HepG2 (cell line): ENCODE measurements around the gene PTGES3. TPM values are rescaled to one million over a fixed set of nuclear protein-coding genes. Genes with fewer than 3 reads are reported as not detected.

Experiments used
- KAT7 ChIP-seq: IDR thresholded peaks from 2 replicates; pipeline ENCODE4 v1.6.1; 2018; ENCODE audit warnings: borderline replicate concordance, missing compliant biosample characterization
- LCORL ChIP-seq, 2 experiments: fragments of 450-650 bp in 1 of 2; sonication (generic) in 1 of 2; formaldehyde crosslinking in 1 of 2; IDR thresholded peaks; 2 replicates each; pipeline versions ENCODE4 v1.5.0 to v1.6.1; 2017 to 2020; ENCODE audit warnings: antibody characterized with exemption in 1 of 2, missing genetic modification reagents in 1 of 2
- ZNF317 ChIP-seq: sonication (generic); formaldehyde crosslinking; IDR thresholded peaks from 2 replicates; pipeline ENCODE4 v1.5.0; 2020; ENCODE audit warnings: mild to moderate bottlenecking, missing genetic modification reagents
- ZNF362 ChIP-seq: sonication (generic); formaldehyde crosslinking; IDR thresholded peaks from 2 replicates; pipeline ENCODE4 v1.4.0; 2020; ENCODE audit warnings: missing genetic modification reagents, mild to moderate bottlenecking, borderline replicate concordance
- ZNF670 ChIP-seq: sonication (generic); formaldehyde crosslinking; IDR thresholded peaks from 2 replicates; pipeline ENCODE4 v1.8.0; 2022; ENCODE audit warnings: mild to moderate bottlenecking, missing genetic modification reagents, borderline replicate concordance
- ZNF678 ChIP-seq: sonication (generic); formaldehyde crosslinking; IDR thresholded peaks from 2 replicates; pipeline ENCODE4 v1.4.0; 2020; ENCODE audit warnings: mild to moderate bottlenecking, missing genetic modification reagents
- ZNF720 ChIP-seq: sonication (generic); formaldehyde crosslinking; IDR thresholded peaks from 2 replicates; pipeline ENCODE4 v1.4.0; 2020; ENCODE audit warnings: missing genetic modification reagents
- polyA plus RNA-seq, 8 experiments: library from polyadenylated mRNA; depleted of rRNA in 3 of 8; stranded (reverse) in 7 of 8; unstranded in 1 of 8; fragments of >200 nt; fragmentation: Illumina TruSeq in 4 of 8; extraction: Trizol in 4 of 8; gene quantifications; 2 replicates each; pipeline versions ENCODE4 v1.2.1 to v1.2.3, GENCODE V29; 2011 to 2016; ENCODE audit warnings: low read depth in 4 of 8, missing spikeins in 1 of 8, mixed read lengths in 1 of 8; ENCODE audit not compliant: insufficient read depth in 1 of 8
- total RNA-seq, 5 experiments: library from RNA; depleted of rRNA; stranded (reverse); fragments of >200 nt; fragmentation: Illumina TruSeq; extraction: Trizol; gene quantifications; 2 replicates each; pipeline ENCODE4 v1.2.3, GENCODE V29; 2016; ENCODE audit warnings: low read depth in 1 of 5
- TF ChIP-seq, protein P1 (sequence below): sonication (generic); formaldehyde crosslinking; IDR thresholded peaks from 2 replicates; pipeline ENCODE4 v1.8.1; 2023; ENCODE audit warnings: mild to moderate bottlenecking, moderate library complexity, missing genetic modification reagents
- TF ChIP-seq, protein P2 (sequence below), 2 experiments: IDR thresholded peaks; 2 replicates each; pipeline ENCODE4 v1.6.1; 2011 to 2012; ENCODE audit warnings: low read length in 2 of 2, borderline replicate concordance in 1 of 2, low read depth in 1 of 2, mild to moderate bottlenecking in 1 of 2, moderate library complexity in 1 of 2
- TF ChIP-seq, protein P3 (sequence below): sonication (generic); formaldehyde crosslinking; IDR thresholded peaks from 2 replicates; pipeline ENCODE4 v1.4.0; 2020; ENCODE audit warnings: mild to moderate bottlenecking, missing genetic modification reagents
- TF ChIP-seq, protein P4 (sequence below): sonication (generic); formaldehyde crosslinking; IDR thresholded peaks from 2 replicates; pipeline ENCODE4 v1.5.1; 2020; ENCODE audit warnings: mild to moderate bottlenecking, missing genetic modification reagents, moderate library complexity

Gene PTGES3
- total and polyA plus RNA-seq, 2 of the 13 experiments (the other 11 are each of a cell fraction or from before 2014, with no cell fraction given), result 54.4 to 159 TPM

DNA sequence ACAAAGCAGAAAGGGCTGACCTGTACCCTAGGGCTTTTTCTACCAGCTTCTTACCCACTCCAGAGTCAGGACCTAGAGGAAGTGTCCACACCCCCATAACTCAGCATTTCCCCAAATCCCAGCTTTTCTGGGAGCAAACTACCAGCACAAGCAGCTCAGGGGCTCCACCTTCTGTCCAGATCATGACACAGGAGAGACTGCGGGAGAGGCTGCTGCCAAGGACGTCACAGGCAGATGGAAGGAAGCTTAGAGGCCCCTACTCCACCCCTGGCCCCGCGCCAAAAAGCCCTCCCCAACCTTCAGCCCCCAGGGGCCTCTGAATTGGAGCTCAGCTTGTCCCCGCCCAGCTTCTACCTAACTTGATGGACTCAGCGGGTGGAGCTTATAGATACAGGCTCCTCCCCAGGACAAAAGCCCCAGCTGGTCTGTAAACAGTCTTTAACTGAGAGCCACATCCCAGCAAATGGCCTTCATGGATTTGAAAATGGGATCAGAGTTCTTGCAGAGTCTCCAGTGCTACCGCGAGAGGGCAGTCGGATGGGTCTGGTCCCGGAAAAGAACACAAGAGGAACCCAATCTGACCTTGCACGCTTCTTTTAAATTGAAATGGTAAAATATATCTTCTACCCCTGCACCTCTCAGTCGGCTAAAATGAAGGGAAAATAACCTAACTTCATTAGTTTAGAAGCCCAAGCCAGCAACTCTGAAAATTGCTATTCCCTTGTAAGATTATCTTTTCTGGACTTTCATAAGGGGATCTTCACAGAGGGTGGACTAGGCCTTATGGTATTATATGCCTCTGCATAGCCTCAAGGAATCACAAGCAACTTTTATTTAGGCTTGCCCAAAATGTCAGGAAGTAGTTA, 51.2 kb downstream of the PTGES3 start (continued):
- TF ChIP-seq ZNF678 (CRISPR knock-in tag), result no peak
- no peak for TF ChIP-seq ZNF720 (CRISPR knock-in tag)
- TF ChIP-seq, protein P1, sequence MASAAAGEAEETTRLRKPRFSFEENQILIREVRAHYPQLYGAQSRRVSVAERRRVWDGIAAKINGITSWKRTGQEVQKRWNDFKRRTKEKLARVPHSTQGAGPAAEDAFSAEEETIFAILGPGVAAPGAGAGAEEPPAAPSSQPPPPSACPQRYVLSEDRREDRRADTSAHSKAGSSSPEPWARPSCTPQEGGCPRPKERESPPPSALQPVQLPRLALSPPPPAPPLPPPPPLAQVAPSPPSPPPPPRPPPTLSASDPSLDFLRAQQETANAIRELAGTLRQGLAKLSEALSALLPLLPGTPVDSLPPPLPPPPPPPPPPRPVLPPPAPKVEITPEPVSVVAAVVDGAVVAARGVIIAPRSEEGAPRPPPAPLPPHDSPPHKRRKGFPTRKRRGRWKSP, result no peak
- TF ChIP-seq, protein P2, sequence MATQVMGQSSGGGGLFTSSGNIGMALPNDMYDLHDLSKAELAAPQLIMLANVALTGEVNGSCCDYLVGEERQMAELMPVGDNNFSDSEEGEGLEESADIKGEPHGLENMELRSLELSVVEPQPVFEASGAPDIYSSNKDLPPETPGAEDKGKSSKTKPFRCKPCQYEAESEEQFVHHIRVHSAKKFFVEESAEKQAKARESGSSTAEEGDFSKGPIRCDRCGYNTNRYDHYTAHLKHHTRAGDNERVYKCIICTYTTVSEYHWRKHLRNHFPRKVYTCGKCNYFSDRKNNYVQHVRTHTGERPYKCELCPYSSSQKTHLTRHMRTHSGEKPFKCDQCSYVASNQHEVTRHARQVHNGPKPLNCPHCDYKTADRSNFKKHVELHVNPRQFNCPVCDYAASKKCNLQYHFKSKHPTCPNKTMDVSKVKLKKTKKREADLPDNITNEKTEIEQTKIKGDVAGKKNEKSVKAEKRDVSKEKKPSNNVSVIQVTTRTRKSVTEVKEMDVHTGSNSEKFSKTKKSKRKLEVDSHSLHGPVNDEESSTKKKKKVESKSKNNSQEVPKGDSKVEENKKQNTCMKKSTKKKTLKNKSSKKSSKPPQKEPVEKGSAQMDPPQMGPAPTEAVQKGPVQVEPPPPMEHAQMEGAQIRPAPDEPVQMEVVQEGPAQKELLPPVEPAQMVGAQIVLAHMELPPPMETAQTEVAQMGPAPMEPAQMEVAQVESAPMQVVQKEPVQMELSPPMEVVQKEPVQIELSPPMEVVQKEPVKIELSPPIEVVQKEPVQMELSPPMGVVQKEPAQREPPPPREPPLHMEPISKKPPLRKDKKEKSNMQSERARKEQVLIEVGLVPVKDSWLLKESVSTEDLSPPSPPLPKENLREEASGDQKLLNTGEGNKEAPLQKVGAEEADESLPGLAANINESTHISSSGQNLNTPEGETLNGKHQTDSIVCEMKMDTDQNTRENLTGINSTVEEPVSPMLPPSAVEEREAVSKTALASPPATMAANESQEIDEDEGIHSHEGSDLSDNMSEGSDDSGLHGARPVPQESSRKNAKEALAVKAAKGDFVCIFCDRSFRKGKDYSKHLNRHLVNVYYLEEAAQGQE (IDR thresholded peaks at IDR 0.05; ENCODE audit: borderline replicate concordance in 1 of 2, low read depth in 1 of 2, low read length in 2 of 2), result no peak
- TF ChIP-seq, protein P3, sequence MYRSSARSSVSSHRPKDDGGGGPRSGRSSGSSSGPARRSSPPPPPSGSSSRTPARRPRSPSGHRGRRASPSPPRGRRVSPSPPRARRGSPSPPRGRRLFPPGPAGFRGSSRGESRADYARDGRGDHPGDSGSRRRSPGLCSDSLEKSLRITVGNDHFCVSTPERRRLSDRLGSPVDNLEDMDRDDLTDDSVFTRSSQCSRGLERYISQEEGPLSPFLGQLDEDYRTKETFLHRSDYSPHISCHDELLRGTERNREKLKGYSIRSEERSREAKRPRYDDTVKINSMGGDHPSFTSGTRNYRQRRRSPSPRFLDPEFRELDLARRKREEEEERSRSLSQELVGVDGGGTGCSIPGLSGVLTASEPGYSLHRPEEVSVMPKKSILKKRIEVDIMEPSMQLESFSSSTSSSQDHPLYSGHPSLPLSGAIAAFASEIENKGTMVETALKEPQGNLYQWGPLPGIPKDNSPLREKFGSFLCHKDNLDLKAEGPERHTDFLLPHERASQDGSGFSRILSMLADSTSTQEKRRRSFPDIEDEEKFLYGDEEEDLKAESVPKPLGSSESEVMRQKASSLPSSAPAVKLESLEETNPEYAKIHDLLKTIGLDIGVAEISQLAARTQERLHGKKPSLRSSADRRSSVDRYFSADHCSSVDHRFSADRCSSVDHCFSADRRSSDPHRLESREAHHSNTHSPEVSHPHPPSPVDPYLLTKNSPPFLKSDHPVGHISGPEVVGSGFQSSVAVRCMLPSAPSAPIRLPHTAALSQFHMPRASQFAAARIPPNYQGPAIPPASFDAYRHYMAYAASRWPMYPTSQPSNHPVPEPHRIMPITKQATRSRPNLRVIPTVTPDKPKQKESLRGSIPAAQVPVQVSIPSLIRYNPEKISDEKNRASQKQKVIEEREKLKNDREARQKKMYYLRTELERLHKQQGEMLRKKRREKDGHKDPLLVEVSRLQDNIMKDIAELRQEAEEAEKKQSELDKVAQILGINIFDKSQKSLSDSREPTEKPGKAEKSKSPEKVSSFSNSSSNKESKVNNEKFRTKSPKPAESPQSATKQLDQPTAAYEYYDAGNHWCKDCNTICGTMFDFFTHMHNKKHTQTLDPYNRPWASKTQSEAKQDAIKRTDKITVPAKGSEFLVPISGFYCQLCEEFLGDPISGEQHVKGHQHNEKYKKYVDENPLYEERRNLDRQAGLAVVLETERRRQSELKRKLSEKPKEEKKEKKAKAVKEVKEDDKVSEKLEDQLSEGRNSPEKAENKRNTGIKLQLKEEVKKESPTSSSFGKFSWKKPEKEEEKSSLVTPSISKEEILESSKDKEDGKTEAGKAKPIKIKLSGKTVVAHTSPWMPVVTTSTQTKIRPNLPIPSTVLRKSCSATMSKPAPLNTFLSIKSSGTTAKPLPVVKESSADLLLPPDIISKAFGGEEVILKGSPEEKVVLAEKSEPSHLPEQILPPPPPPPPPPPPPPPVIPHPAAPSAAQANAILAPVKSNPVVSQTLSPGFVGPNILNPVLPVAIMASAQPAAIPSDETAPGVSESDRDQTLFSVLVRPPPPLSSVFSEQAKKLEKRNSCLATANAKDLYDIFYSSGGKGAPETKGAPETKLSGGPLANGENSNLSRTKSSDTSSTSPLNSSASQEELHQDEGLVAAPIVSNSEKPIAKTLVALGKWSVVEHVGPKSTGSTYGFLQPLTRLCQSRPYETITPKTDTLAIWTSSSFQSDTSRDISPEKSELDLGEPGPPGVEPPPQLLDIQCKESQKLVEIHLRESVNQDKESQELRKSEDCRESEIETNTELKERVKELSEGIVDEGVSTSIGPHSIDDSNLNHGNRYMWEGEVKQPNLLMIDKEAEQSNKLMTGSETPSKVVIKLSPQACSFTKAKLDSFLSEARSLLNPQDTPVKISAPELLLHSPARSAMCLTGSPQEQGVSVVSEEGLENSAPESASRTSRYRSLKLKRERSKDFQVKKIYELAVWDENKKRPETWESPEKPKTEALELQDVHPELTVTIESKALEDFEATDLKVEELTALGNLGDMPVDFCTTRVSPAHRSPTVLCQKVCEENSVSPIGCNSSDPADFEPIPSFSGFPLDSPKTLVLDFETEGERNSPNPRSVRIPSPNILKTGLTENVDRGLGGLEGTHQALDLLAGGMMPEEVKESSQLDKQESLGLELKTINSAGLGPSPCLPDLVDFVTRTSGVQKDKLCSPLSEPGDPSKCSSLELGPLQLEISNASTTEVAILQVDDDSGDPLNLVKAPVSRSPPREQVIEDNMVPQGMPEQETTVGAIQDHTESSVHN (CRISPR knock-in tag), result no peak
- peak; percentile 32; the same call in 1 of the 2 replicates for TF ChIP-seq ZNF317 (CRISPR knock-in tag)
- TF ChIP-seq LCORL (IDR thresholded peaks at IDR 0.05), result peak; percentile 73
- peak; percentile 55; the same call in 1 of the 2 replicates for TF ChIP-seq LCORL (CRISPR knock-in tag; IDR thresholded peaks at IDR 0.05)
- no peak for TF ChIP-seq ZNF670
- TF ChIP-seq ZNF362, result no peak
- TF ChIP-seq KAT7, result peak; percentile 28; the same call in 1 of the 2 replicates
- TF ChIP-seq, protein P4, sequence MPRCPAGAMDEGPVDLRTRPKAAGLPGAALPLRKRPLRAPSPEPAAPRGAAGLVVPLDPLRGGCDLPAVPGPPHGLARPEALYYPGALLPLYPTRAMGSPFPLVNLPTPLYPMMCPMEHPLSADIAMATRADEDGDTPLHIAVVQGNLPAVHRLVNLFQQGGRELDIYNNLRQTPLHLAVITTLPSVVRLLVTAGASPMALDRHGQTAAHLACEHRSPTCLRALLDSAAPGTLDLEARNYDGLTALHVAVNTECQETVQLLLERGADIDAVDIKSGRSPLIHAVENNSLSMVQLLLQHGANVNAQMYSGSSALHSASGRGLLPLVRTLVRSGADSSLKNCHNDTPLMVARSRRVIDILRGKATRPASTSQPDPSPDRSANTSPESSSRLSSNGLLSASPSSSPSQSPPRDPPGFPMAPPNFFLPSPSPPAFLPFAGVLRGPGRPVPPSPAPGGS (CRISPR knock-in tag), result no peak
